Measurements from ENCODE around the gene THAP6. TPM values are rescaled to one million over a fixed set of nuclear protein-coding genes. Genes with fewer than 3 reads are reported as not detected.

THAP6 gene
- total and polyA plus RNA-seq, 2 donors (not counting 3 experiments of a cell fraction or from before 2014, with no cell fraction given): 2.1 to 6.8 TPM

- POLR2A ChIA-PET: no interaction called here
These were observed 645 bp upstream of the THAP6 start for GRCh38 chr4:75513526-75514130.

DNA sequence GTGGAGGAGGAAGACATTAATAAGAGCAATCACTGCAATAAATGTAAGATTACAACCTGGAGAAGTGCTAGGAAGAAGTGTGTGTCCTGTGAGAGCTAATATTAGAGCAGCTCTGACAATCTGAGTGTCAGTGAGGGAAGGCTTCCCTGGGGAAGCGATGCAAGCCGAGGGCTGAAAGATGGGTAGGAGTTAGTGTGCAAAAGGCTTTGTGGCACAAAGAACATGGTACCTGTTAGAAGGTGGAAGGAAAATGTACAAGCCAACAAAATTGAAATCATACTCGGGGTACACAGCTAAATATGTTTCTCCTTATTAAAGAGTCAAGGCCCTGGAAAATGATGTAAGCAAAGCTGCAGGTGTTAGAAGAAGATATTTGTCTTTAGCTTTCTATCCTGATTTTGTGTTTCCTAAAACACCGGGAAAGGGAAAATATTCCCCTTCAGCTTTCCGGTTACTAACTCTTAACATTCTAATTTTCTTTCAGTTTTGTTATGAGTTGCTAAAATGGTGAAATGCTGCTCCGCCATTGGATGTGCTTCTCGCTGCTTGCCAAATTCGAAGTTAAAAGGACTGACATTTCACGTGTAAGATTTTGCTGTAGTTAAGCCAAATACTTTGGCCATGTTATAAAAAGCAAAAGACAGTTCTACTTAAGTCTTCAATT lies 808 bp downstream of the THAP6 start:
- BruUV-seq (replicated peaks): no TSS peak
- H3K9me1 ChIP-seq (replicated peaks; ENCODE audit: control insufficient read depth, extremely low read depth, insufficient read depth, low read length): no peaks in the 10 kb centered on the region
- H3K9ac ChIP-seq (replicated peaks; ENCODE audit: extremely low read depth, insufficient read depth, low read length): peak overlapping the region; percentile 96
- FAIRE-seq (no peak), DNase-seq (ENCODE audit: low read depth, low spot score) (no peak)
- H3K79me2 ChIP-seq (ENCODE audit: control insufficient read depth, insufficient read depth, low read length): peaks cover 32% of the 10 kb centered on the region
- H3K4me1 ChIP-seq (ENCODE audit: control insufficient read depth, extremely low read depth, insufficient read depth, low read length): peaks cover 35% of the 10 kb centered on the region
- H3K9me3 ChIP-seq (replicated peaks; ENCODE audit: control insufficient read depth, insufficient read depth, low read length): no peaks in the 10 kb centered on the region
- H3K4me3 ChIP-seq (replicated peaks in 1 of 3; ENCODE audit: insufficient read depth in 1 of 3, low read depth in 1 of 3, low read length in 3 of 3): peak overlapping the region; percentile 19 to 94 (median 81)
- TF ChIP-seq JUN (IDR thresholded peaks at IDR 0.05; ENCODE audit: borderline replicate concordance, insufficient read depth, insufficient read length, low read depth): no peak
- no peak for TF ChIP-seq POLR2A (IDR thresholded peaks at IDR 0.05; ENCODE audit: low read depth, low read length)
- TF ChIP-seq FOS (IDR thresholded peaks at IDR 0.05; ENCODE audit: borderline replicate concordance, insufficient read depth, low read length): no peak
- TF ChIP-seq MYC (IDR thresholded peaks at IDR 0.05; ENCODE audit: low read depth, low read length): no peak
- no peak for TF ChIP-seq EZH2 (IDR thresholded peaks at IDR 0.05; ENCODE audit: borderline replicate concordance, low read depth, low read length, severe bottlenecking)
- no peak for TF ChIP-seq MAX (IDR thresholded peaks at IDR 0.05; ENCODE audit: insufficient read depth, insufficient read length)
- TF ChIP-seq GATA2 (IDR thresholded peaks at IDR 0.05; ENCODE audit: insufficient read depth, insufficient read length, low read depth, low read length): no peak
- no peak for TF ChIP-seq POLR2AphosphoS5 (IDR thresholded peaks at IDR 0.05; ENCODE audit: insufficient read depth, low read depth, low read length)
- TF ChIP-seq CTCF (IDR thresholded peaks at IDR 0.05; ENCODE audit: extremely low read depth in 1 of 2, insufficient read depth in 1 of 2, low read depth in 1 of 2, low read length in 2 of 2): no peak
- no peaks in the 10 kb centered on the region for H3K27me3 ChIP-seq (ENCODE audit: control insufficient read depth in 2 of 2, insufficient read depth in 2 of 2, low read length in 2 of 2)
- dilution Hi-C loops (cut with MboI; ENCODE audit: extremely low pct_ligation_motif_present, low sequenced_read_pairs): no loop called here
- H3K36me3 ChIP-seq (ENCODE audit: control insufficient read depth in 2 of 2, extremely low read depth in 1 of 2, insufficient read depth in 2 of 2, low read length in 2 of 2): no peaks in the 10 kb centered on the region
- peak overlapping the region; percentile 72 for H3K27ac ChIP-seq (ENCODE audit: insufficient read depth, low read depth, low read length)
- POLR2A ChIA-PET: no interaction called here
- peak overlapping the region; percentile 13 for H2AFZ ChIP-seq (ENCODE audit: low read depth, low read length)
- CTCF ChIA-PET: interaction anchor here (1.3 kb wide), 2 partner anchors 10 to 25 kb away, joined by 3 to 5 read pairs; no protein-coding TSS in a partner anchor
- intact Hi-C loops (cut with micrococcal nuclease): loop anchor here (1.0 to 10.0 kb wide), 3 partner anchors 158 to 890 kb away; partner anchors contain the start of genes G3BP2 and USO1
- H3K4me2 ChIP-seq (ENCODE audit: insufficient read depth, low read length): peak overlapping the region; percentile 89
- H4K20me1 ChIP-seq (replicated peaks; ENCODE audit: control insufficient read depth, extremely low read depth, insufficient read depth, low read length): peaks cover 4% of the 10 kb centered on the region

More at GRCh38 chr4:75513526-75514130, 645 bp upstream of the THAP6 start:
- peak overlapping the region; percentile 96 for H3K9ac ChIP-seq (replicated peaks; ENCODE audit: extremely low read depth, insufficient read depth, low read length)
- no peaks in the 10 kb centered on the region for H3K9me3 ChIP-seq (replicated peaks; ENCODE audit: control insufficient read depth, insufficient read depth, low read length)
- intact Hi-C loops (cut with micrococcal nuclease): loop anchor here (1.0 to 10.0 kb wide), 4 partner anchors 19 to 889 kb away; partner anchors contain the start of genes G3BP2 and USO1
- FAIRE-seq (no peak), DNase-seq (ENCODE audit: low read depth, low spot score) (peak; percentile 53)
- TF ChIP-seq FOS (IDR thresholded peaks at IDR 0.05; ENCODE audit: borderline replicate concordance, insufficient read depth, low read length): no peak
- no peak for TF ChIP-seq POLR2A (IDR thresholded peaks at IDR 0.05; ENCODE audit: low read depth, low read length)
- no peak for TF ChIP-seq MAX (IDR thresholded peaks at IDR 0.05; ENCODE audit: insufficient read depth, insufficient read length)
- TF ChIP-seq JUN (IDR thresholded peaks at IDR 0.05; ENCODE audit: borderline replicate concordance, insufficient read depth, insufficient read length, low read depth): no peak
- TF ChIP-seq EZH2 (IDR thresholded peaks at IDR 0.05; ENCODE audit: borderline replicate concordance, low read depth, low read length, severe bottlenecking): no peak
- TF ChIP-seq POLR2AphosphoS5 (IDR thresholded peaks at IDR 0.05; ENCODE audit: insufficient read depth, low read depth, low read length): no peak
- TSS peak; percentile 46 for BruUV-seq (replicated peaks)
- H3K9me1 ChIP-seq (replicated peaks; ENCODE audit: control insufficient read depth, extremely low read depth, insufficient read depth, low read length): no peaks in the 10 kb centered on the region
- peaks cover 35% of the 10 kb centered on the region for H3K4me1 ChIP-seq (ENCODE audit: control insufficient read depth, extremely low read depth, insufficient read depth, low read length)
- H3K36me3 ChIP-seq (ENCODE audit: control insufficient read depth in 2 of 2, extremely low read depth in 1 of 2, insufficient read depth in 2 of 2, low read length in 2 of 2): no peaks in the 10 kb centered on the region
- peak overlapping the region; percentile 72 for H3K27ac ChIP-seq (ENCODE audit: insufficient read depth, low read depth, low read length)
- H4K20me1 ChIP-seq (replicated peaks; ENCODE audit: control insufficient read depth, extremely low read depth, insufficient read depth, low read length): peaks cover 5% of the 10 kb centered on the region
- CTCF ChIA-PET: interaction anchor here (0.9 to 2.1 kb wide), 6 partner anchors 9 to 334 kb away, joined by 3 to 10 read pairs (median 4); partner anchors contain the start of gene USO1
- peak overlapping the region; percentile 42 for H2AFZ ChIP-seq (ENCODE audit: low read depth, low read length)
- dilution Hi-C loops (cut with MboI; ENCODE audit: extremely low pct_ligation_motif_present, low sequenced_read_pairs): no loop called here
- peak overlapping the region; percentile 71 to 94 (median 81) for H3K4me3 ChIP-seq (replicated peaks in 1 of 3; ENCODE audit: insufficient read depth in 1 of 3, low read depth in 1 of 3, low read length in 3 of 3)
- peak overlapping the region; percentile 80 for H3K4me2 ChIP-seq (ENCODE audit: insufficient read depth, low read length)
- H3K27me3 ChIP-seq (ENCODE audit: control insufficient read depth in 2 of 2, insufficient read depth in 2 of 2, low read length in 2 of 2): no peaks in the 10 kb centered on the region
- peaks cover 45% of the 10 kb centered on the region for H3K79me2 ChIP-seq (ENCODE audit: control insufficient read depth, insufficient read depth, low read length)

Data from endothelial cell of umbilical vein (primary cell).